HG03175 (cell line): ENCODE data around the gene ADGRG6.
A peak's percentile ranks its signal among the peaks of the same experiment; 100 is the strongest.

ENCODE experiments used
- ATAC-seq: cut with Tn5 transposase; IDR thresholded peaks from one replicate; pipeline ENCODE4 v1.9.1; 2021; ENCODE audit warnings: mild to moderate bottlenecking, moderate library complexity; ENCODE audit not compliant: unreplicated experiment

The ADGRG6 gene

GRCh38 chr6:142290851-142291250 is 11.0 kb upstream of the ADGRG6 start:
- no peak for ATAC-seq

DNA sequence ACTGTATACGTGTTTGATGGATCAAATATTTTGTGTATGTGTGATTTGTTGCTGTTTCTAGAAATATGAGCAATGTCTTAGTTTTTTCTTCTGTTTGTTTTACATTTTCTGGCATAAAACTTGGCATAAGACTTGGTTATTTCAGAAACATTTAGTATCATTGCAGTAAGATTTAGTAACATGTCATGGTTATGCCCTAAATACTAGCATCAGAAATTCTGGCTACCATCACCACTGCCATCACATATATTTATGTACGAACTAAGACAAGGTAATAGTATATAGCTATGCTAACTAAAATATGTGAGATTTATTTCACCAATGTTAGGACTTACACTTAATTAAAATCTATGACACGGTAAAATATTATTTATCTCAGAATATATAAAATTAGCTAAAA is 10.3 kb upstream of the ADGRG6 start:
- ATAC-seq = no peak

DNA sequence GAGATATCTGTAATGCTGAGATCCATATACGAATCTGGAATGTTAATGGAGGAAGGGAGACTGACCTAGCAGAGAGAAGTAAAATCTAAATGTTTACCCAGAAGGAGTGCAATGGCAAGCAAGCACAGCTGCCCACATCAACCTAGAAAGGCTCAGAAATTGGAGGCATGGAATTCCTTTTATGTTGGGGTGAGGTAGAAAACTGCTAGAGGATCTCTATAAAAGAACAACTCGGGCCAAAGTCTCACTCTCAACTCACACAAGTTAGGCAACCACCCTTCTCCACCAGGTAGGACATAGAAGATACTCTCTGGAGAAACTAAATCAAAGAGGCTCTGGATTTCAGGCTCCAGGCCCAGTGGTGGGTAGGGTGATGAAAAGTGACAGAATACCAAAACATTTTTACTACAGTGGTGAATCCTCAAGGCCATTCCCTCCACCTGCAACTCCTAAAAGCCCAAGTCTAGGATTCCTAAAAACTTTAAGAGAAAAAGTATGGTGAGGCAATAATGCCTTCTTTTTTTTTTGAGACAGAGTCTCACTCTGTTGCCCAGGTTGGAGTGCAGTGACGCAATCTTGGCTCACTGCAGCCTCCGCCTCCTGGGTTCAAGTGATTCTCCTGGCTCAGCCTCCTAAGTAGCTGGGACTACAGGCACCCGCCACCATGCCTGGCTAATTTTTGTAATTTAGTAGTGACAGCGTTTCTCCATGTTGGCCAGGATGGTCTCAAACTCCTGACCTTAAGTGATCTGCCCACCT is 9.5 kb upstream of the ADGRG6 start:
- ATAC-seq = no peak

DNA sequence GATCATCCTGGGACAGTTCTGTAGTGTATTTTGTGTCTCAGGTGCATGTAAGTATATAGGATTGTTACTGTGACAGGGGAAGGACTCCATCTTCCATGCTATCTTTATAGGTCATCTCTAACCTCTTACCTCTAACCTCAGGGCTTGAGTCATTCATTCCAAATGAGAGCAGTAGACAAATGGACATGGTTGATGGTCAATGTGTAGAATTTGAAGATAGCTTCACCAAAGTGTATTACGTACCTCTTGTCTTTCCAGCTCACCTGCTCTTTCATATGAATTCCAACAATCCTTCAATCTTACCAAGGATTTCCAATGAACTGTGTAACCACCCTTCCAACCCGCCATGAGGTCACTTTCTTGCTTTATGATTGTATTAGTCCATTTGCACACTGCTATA is 8.7 kb upstream of the ADGRG6 start:
- no peak for ATAC-seq

GRCh38 chr6:142294679-142295078 is 7.1 kb upstream of the ADGRG6 start:
- no peak for ATAC-seq

- no peak for ATAC-seq
Measured at GRCh38 chr6:142296975-142297604, 4.7 kb upstream of the ADGRG6 start.

- ATAC-seq = no peak
Measured at GRCh38 chr6:142297605-142297995, 4.2 kb upstream of the ADGRG6 start.

GRCh38 chr6:142297996-142298753 is 3.6 kb upstream of the ADGRG6 start:
- no peak for ATAC-seq

GRCh38 chr6:142300302-142300701 is 1.5 kb upstream of the ADGRG6 start:
- ATAC-seq = no peak

DNA sequence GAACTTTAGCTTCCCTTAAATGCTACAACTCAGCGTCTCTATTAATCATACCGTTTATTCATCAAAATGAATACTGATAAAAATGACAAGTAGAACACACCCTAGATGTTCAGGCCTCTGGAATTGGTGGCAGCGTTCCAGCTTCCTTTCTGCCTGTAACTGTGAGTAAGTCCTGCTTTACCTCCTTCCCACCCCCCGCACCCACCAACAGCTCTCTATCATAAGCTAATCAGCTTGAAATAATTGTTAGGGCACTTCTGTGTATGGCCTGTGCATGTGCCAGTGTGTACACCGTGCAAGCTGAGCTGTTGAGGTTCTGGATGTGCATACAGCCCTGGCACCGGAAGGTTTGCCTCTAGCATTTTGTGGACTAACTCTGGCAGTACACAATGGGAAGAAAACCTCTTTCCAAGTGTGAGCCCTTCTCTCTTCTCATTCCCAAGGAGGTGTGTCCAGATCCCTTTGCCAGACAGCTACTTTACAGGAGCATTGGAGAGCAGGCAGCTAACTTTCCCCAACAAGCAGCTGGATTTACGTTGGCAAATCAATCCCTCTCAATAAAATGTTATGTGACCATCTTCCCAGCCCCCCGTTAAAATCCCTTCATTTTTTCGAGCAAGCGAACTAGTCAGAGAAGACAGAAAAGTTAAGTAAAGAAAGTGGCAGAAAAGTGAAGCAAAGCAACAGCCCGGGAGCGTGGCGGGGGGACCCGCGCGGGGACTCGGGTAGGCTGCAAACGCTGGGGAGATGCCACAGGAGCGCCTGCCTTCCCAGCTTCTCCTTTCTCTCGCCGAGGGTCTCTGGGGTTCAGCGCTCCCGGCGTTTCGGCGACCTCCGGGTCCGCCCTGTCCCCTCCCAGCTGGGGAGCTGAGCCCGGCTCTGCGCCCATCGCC is 803 bp upstream of the ADGRG6 start:
- peak; percentile 11 for ATAC-seq

DNA sequence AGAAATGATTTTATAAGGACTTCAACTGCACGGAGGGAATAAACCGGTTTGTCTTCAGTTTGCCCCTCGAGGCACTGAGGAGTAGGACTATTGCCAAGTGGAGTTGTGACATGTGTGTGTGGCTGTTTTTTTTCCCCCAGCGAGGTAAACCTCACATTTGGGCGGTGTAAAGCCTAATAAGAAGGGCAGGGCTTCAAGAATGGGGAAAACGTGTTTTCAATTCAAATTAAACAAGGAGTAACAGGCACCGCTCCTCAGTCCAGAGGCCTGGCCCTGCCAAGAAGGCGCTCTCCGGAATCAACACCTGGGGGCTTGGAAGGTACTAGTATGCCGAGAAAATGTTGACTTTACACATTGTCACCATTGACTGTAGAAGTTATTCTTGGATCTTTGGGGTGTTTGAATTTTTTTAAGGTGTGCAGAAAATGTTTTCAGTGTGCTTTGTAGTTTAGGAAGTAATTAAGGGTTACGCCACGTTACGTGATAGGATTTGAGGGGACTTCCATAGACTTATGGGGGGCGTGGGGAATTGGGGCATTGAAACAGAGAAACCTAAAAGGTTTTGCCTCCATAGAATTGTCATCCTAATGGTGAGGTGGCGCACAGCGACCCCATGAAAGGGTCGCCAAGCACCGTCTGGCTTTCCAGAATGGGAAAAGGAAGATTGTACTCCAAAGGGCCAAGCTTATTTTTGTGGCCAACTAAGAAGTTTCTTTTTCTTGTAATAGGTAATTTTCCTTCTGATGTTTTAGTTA is 791 bp downstream of the ADGRG6 start:
- ATAC-seq = no peak

DNA sequence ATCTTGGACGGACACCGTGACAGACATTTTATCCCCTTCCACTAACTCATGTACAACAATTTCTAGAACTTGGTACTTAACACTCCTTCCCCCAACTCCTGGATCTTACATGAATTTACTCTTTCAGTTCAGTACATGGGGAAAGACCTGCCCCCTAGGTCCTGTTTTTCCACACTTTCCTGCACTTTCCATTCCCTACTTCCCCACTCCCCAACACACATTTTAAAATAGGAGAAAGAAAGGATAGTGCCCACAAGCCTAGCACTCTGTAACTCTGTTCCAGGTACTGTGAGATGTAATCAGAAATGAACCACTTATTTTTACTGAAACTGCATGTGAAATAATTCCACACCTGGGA is 1.3 kb downstream of the ADGRG6 start:
- no peak for ATAC-seq

DNA sequence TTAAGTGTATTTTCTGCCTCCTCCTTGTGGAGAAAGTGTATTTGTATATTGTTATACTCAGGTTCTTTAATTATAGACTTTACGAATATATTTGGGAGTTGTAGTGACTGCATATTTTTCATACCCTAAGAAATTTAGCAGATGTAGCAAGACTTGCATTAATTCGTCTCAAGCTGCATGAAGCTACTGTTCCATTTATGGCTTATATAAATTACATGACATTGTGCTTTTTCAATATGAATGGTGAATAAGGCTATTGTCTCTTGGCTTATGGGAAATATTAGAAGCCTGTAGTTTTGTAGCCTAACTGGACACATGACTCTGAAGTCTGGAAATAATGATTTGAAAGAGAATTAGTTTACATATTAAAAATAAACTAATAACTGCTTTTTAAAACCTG is 2.4 kb downstream of the ADGRG6 start:
- no peak for ATAC-seq

DNA sequence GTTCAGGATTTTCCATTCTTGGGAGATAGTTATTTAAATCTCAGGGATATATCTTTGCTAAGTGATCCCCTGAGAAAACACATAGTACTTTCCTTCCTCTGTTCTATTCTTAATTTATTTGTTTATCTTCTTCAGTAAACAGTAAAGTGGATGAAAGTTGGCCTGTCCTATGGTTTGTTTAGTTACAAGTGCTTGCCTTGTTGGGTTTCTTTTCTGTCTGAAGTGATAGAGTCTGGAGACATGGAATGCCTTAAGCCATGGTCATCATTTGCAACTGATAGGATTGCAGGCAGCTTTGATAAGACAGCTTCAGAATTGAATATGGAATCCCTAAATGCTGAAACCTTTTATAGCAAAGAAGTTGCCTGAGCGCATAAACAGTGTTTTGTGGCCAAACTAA is 4.9 kb downstream of the ADGRG6 start:
- no peak for ATAC-seq

- no peak for ATAC-seq
Measured at GRCh38 chr6:142307963-142308748, 6.3 kb downstream of the ADGRG6 start.

DNA sequence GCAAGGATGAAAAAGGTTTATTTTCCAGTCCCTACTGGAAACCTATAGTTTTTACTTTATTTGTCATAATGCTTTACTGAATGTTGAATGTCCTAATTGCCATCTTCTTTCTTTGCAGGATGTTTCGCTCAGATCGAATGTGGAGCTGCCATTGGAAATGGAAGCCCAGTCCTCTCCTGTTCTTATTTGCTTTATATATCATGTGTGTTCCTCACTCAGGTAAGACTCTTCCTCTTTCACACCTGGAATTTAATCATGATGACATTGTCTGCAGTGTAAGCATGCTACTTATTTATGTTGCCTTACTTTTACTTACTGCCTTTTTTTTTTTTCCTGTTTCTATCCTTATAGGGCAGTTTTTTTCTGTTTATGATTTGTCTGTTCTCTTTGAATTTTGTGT is 7.6 kb downstream of the ADGRG6 start:
- ATAC-seq = no peak

DNA sequence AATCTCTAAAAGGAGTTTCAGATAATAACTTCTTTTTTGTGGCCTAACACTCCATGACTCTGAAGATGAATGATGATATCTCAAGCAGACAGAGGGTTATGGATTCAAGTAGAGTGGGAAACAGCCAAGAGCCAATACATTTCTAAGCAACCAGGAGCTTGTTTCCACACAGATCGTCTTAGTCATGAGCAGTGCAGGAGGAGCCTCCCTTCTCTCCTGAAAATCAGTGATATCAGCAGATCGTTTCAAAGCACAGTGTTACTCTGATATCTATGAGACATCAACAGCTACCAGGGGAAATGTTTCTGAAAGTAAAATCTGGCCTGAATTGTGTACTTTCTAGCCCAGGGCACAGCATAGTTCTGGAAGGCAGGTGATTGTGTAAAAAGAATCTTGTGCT is 11.5 kb downstream of the ADGRG6 start:
- ATAC-seq = no peak

DNA sequence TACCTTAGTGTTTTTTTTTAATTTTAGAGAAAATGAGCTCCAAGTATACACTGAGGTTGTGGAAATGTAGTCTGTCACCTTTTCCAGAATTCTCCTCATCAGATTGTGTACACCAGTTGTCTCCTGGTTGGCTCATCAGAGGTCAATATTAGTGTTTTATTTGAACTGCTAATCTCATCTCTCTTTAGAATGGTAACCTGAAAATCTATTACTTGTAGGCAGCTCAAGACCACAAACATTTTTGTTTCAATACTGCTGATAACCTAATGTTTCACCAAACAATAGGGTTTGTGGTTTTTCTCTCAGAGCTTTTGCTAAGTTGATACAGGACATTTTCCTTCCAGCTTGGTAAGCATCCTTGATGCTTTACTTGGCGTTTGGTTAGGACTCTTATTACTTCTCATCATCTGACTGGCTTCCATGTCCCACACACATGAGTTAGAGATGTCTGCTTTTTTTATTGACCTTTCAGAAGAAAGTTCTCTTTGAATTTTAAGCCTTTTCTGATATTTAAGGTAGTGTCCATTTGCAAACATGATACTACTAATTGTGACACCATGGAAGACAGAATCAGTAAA is 15.1 kb downstream of the ADGRG6 start:
- no peak for ATAC-seq

DNA sequence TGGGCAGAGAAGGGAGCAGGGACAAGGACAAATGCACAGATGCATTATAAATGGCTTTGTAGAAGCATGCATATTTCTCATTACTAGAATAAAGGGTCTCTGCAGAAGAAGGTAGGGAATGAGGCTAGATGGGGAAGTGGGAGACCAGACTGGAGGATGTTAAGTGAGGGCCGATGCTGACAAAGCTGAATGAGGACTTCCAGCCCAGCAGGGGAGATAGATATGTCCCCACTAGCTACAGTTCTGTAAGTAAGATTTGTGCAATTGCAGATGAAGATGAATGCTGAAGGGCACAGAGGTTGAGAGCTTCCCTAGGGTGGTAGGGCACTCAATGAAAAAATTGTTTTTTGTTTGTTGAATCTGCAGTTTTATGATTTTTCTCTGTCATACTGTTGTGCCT is 16.9 kb downstream of the ADGRG6 start:
- no peak for ATAC-seq
